ENCODE data around the gene KIAA1549.
A peak's percentile ranks its signal among the peaks of the same experiment; 100 is the strongest.

The KIAA1549 gene

DNA sequence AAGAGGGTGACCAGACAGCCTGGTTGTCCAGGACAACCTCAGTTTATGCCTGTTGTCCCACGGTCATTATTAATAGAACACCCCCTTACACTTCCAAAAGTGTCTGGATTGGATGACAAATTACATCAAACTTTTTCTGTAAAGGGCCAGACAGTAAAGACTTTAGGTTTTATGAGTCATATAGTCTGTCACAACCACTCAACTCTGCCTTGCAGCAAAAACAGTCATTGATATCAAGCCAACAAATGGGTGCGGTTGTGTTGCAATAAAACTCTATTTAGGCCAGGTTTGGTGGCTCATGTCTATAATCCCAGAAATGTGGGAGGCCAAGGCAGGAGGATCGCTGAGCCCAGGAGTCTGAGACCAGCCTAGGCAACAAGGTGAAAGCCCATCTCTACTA is 116.5 kb downstream of the KIAA1549 start:
- TF ChIP-seq CTCF (IDR thresholded peaks at IDR 0.05; ENCODE audit: control insufficient read depth, insufficient read depth, low read depth, low read length, missing control alignments): no peak
- peak; percentile 73 for DNase-seq (ENCODE audit: low read depth)
- H3K4me3 ChIP-seq (ENCODE audit: control insufficient read depth, low read depth, low read length): no peak overlapping the region

DNA sequence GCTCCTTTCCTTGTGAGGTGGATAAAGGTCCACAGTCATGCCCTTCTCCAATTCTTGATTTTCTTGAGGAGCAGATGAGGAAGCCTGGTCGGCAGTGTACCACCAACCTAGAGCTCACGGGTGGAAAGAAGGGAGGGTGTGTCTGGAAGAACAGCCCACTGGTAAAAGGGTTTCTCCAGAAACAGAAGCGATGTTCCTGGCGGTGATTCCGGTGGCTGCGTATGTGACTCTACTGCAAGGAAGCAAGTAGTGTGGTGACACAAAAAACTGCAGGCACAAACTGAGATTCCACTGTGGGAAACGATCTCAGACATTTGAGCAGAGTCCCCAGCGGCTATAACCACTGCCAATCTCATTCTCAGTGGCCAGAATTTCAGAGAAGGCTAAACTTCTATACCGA is 117.3 kb downstream of the KIAA1549 start:
- no peak overlapping the region for H3K4me3 ChIP-seq (ENCODE audit: control insufficient read depth, low read depth, low read length)
- TF ChIP-seq CTCF (IDR thresholded peaks at IDR 0.05; ENCODE audit: control insufficient read depth, insufficient read depth, low read depth, low read length, missing control alignments): no peak
- DNase-seq (ENCODE audit: low read depth): no peak

- no peak for TF ChIP-seq CTCF (IDR thresholded peaks at IDR 0.05; ENCODE audit: control insufficient read depth, insufficient read depth, low read depth, low read length, missing control alignments)
- H3K4me3 ChIP-seq (ENCODE audit: control insufficient read depth, low read depth, low read length): no peak overlapping the region
- DNase-seq (ENCODE audit: low read depth): no peak
Observed at GRCh38 chr7:138861051-138861450, 120.1 kb downstream of the KIAA1549 start.

GRCh38 chr7:138857728-138858127 is 123.5 kb downstream of the KIAA1549 start:
- H3K4me3 ChIP-seq (ENCODE audit: control insufficient read depth, low read depth, low read length): no peak overlapping the region
- no peak for TF ChIP-seq CTCF (IDR thresholded peaks at IDR 0.05; ENCODE audit: control insufficient read depth, insufficient read depth, low read depth, low read length, missing control alignments)
- DNase-seq (ENCODE audit: low read depth): no peak

DNA sequence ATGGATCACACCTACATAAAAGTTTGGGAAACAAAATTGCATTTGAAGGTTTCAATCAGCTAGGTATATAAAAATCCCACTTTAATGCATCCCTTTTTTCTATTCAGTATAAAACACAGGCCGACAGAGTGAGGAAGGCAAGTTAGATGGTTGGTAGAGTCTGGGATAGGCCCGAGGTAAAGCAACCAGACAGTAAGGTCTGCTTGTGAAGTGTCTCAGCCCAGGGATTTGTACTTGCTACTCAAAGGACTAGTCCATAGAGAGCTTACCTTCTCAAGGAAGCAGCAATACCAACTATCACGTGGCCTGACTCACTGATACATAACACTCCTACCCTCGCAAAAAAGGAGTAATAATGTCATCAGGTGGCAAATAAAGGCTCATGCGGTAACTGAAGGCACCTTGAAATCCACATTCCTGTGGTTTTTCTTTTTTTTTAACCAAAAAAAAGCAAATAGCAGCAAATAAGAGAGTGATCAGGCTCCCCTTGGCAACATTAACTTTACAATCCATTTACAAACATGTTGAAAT is 127.0 kb downstream of the KIAA1549 start:
- no peak for TF ChIP-seq CTCF (IDR thresholded peaks at IDR 0.05; ENCODE audit: control insufficient read depth, insufficient read depth, low read depth, low read length, missing control alignments)
- DNase-seq (ENCODE audit: low read depth): no peak
- no peak overlapping the region for H3K4me3 ChIP-seq (ENCODE audit: control insufficient read depth, low read depth, low read length)

DNA sequence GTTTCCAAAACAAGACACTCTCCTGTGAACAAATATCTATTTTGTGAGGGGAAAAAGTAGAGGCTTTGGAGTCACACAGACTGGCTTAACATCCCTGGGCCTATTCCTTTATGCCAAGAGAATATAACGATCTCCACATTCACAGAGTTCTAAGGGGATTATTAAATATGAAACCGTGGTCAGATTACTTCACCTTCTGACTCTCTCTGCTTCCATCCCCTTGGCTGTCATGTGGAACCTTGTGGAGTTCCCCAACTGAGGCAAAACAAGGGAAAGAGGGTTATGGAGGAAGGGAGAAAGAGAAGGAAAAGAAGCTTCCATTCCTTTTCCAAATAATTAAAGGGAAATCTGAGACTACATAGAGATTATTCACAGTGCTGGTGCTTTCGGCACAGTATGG is 127.7 kb downstream of the KIAA1549 start:
- no peak overlapping the region for H3K4me3 ChIP-seq (ENCODE audit: control insufficient read depth, low read depth, low read length)
- no peak for DNase-seq (ENCODE audit: low read depth)
- TF ChIP-seq CTCF (IDR thresholded peaks at IDR 0.05; ENCODE audit: control insufficient read depth, insufficient read depth, low read depth, low read length, missing control alignments): no peak

- no peak overlapping the region for H3K4me3 ChIP-seq (ENCODE audit: control insufficient read depth, low read depth, low read length)
- no peak for TF ChIP-seq CTCF (IDR thresholded peaks at IDR 0.05; ENCODE audit: control insufficient read depth, insufficient read depth, low read depth, low read length, missing control alignments)
- no peak for DNase-seq (ENCODE audit: low read depth)
Observed at GRCh38 chr7:138852469-138852868, 128.7 kb downstream of the KIAA1549 start.

Measured in AG09309 (cell line).